ENCODE data around the gene APBB1IP. TPM values are rescaled to one million over a fixed set of nuclear protein-coding genes. Genes with fewer than 3 reads are reported as not detected.
A peak's percentile ranks its signal among the peaks of the same experiment; 100 is the strongest.

APBB1IP gene
- total and polyA plus RNA-seq, 2 donors from 2014 or later, result 4.1 to 20.5 TPM

DNA sequence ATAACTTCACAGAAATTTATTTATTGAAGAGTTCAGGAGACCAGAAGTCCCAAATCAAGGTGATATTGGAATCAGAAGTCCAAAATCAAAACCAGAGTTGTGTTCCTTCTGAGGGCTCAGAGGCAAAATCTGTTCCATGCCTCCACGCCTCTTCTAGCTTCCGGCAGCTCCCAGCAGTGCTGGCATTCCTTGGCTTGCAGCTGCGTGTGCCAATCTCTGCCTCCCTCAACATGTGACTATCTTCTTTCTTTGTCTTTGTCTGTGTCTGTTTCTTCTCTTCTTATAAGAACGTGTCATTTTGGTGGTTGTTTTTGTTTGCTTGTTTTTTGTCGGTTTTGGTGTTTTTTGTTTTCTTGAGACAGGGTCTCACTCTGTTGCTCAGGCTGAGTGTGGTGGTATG, 116.1 kb downstream of the APBB1IP start:
- intact Hi-C loops (cut with DNase I), result loop anchor here (10.0 kb wide), 1 partner anchor 219 kb away; no protein-coding TSS in a partner anchor
- Histone ChIP-seq H3K9me3 (ENCODE audit: control insufficient read depth in 2 of 3, insufficient read depth in 1 of 3, low read length in 3 of 3) (no peaks in the 10 kb centered on the region), H3K36me3 (ENCODE audit: control insufficient read depth in 2 of 3, insufficient read depth in 3 of 3, low read length in 3 of 3) (no peaks in the 10 kb centered on the region), H3K4me3 (ENCODE audit: low read length in 3 of 3) (no peak overlapping the region), H3K4me1 (ENCODE audit: control insufficient read depth in 2 of 3, insufficient read depth in 2 of 3, low read depth in 1 of 3, low read length in 3 of 3) (no peaks in the 10 kb centered on the region), H3K27ac (ENCODE audit: low read depth in 2 of 2, low read length in 2 of 2) (no peak overlapping the region), H3K27me3 (ENCODE audit: control insufficient read depth, insufficient read depth, low read length) (no peaks in the 10 kb centered on the region), H3K9ac (ENCODE audit: low read length in 3 of 3) (no peak overlapping the region)
- no peak for FAIRE-seq
- TF ChIP-seq, protein P1, sequence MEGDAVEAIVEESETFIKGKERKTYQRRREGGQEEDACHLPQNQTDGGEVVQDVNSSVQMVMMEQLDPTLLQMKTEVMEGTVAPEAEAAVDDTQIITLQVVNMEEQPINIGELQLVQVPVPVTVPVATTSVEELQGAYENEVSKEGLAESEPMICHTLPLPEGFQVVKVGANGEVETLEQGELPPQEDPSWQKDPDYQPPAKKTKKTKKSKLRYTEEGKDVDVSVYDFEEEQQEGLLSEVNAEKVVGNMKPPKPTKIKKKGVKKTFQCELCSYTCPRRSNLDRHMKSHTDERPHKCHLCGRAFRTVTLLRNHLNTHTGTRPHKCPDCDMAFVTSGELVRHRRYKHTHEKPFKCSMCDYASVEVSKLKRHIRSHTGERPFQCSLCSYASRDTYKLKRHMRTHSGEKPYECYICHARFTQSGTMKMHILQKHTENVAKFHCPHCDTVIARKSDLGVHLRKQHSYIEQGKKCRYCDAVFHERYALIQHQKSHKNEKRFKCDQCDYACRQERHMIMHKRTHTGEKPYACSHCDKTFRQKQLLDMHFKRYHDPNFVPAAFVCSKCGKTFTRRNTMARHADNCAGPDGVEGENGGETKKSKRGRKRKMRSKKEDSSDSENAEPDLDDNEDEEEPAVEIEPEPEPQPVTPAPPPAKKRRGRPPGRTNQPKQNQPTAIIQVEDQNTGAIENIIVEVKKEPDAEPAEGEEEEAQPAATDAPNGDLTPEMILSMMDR (IDR thresholded peaks at IDR 0.05; ENCODE audit: borderline replicate concordance, extremely low read depth, insufficient read depth), result no peak
- DNase-seq, result no peak

DNA sequence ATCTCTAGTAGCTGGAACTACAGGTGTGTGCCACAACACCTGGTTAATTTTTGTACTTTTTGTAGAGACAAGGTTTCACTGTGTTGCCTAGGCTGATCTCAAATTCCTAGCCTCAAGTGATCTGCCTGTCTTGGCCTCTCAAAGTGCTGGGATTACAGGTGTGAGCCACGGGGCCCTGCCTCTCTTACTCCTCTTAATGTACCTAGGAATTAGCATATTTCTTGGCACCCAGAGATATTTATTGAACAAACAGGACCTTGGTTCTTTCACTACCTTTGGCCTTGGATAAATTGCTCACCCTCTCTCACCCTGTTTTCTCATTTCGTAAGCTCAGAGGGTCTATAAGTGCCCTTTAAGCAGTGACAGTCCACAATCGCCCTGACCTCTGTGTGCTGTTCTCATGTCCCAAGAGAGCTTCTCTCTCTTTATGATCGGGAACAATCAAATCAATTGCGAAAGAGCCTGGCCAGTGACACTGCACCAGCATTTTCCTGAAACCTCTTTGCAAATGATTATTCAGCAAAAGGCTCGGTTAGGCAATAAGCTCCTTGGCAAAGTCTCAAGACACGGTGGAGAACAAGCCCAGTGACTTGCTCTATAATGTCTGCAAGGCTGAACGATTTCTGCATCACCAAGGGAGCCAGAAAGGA, 117.7 kb downstream of the APBB1IP start:
- DNase-seq (peak in 2 of 5 donors; percentile 4 to 28), FAIRE-seq (no peak)
- Histone ChIP-seq H3K36me3 (ENCODE audit: control insufficient read depth in 2 of 3, insufficient read depth in 3 of 3, low read length in 3 of 3) (no peaks in the 10 kb centered on the region), H3K27ac (ENCODE audit: low read depth in 2 of 2, low read length in 2 of 2) (peak overlapping the region; percentile 22 to 76), H3K4me1 (ENCODE audit: control insufficient read depth in 2 of 3, insufficient read depth in 2 of 3, low read depth in 1 of 3, low read length in 3 of 3) (no peaks in the 10 kb centered on the region), H3K9ac (ENCODE audit: low read length in 3 of 3) (no peak overlapping the region), H3K27me3 (ENCODE audit: control insufficient read depth, insufficient read depth, low read length) (no peaks in the 10 kb centered on the region), H3K4me3 (ENCODE audit: low read length in 3 of 3) (no peak overlapping the region), H3K9me3 (ENCODE audit: control insufficient read depth in 2 of 3, insufficient read depth in 1 of 3, low read length in 3 of 3) (no peaks in the 10 kb centered on the region)
- TF ChIP-seq, protein P1 (IDR thresholded peaks at IDR 0.05; ENCODE audit: borderline replicate concordance, extremely low read depth, insufficient read depth), result no peak
- intact Hi-C loops (cut with DNase I), result loop anchor here (10.0 kb wide), 1 partner anchor 221 kb away; no protein-coding TSS in a partner anchor

DNA sequence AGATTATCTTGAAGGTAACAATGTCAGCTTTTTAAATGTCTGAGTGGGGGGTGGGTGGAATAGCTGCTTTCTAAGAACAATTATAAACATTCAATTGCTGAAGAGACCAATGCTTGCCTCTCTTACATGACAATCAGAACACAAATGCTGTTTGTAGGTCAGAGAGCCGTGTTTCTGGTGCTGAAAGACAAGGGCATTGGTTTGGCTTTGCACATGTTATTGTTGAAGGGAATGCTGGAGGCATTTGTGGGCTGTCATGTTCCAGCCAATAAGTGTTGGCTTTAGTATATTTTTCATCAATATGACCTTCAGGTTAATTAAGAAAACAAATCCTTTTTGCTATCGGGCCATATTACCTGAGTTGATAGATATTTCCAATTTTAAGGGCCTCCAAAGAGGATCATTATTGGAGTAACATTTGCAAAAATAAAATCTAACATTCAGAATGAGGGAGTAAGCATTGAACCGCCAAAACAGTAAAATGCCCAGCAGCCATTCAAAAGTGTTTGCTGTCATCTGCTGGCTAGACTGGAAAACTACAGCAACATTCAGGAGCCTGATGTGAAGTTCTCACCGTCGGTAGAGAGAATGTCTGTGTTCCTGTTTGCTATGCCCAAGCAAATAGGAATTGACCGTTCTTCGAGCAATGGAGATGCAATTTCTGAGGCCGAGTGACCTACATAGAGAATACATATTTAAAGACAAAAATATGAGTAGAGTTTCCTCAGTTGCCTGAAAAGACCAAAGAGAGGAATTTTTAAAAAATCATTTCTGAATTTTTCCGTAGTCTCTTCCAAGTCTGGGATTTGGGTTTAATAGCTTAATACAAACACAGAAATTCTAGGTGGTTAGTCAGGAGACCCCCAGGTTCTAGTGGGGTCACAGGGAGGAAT, 118.9 kb downstream of the APBB1IP start:
- TF ChIP-seq, protein P1 (IDR thresholded peaks at IDR 0.05; ENCODE audit: borderline replicate concordance, extremely low read depth, insufficient read depth), result peak; percentile 82
- H3K9ac ChIP-seq (ENCODE audit: low read length in 3 of 3), result no peak overlapping the region
- H3K36me3 ChIP-seq (ENCODE audit: control insufficient read depth in 2 of 3, insufficient read depth in 3 of 3, low read length in 3 of 3), result no peaks in the 10 kb centered on the region
- intact Hi-C loops (cut with DNase I), result loop anchor here (10.0 kb wide), 1 partner anchor 222 kb away; no protein-coding TSS in a partner anchor
- FAIRE-seq (no peak), DNase-seq (peak in 3 of 5 donors; percentile 38 to 70 (median 62))
- no peaks in the 10 kb centered on the region for H3K27me3 ChIP-seq (ENCODE audit: control insufficient read depth, insufficient read depth, low read length)
- no peaks in the 10 kb centered on the region for H3K9me3 ChIP-seq (ENCODE audit: control insufficient read depth in 2 of 3, insufficient read depth in 1 of 3, low read length in 3 of 3)
- H3K4me1 ChIP-seq (ENCODE audit: control insufficient read depth in 2 of 3, insufficient read depth in 2 of 3, low read depth in 1 of 3, low read length in 3 of 3), result no peaks in the 10 kb centered on the region
- H3K4me3 ChIP-seq (ENCODE audit: low read length in 3 of 3), result no peak overlapping the region
- no peak overlapping the region for H3K27ac ChIP-seq (ENCODE audit: low read depth in 2 of 2, low read length in 2 of 2)
